H1 (cell line): ENCODE data around the gene SAMD7. TPM values are rescaled to one million over a fixed set of nuclear protein-coding genes. Genes with fewer than 3 reads are reported as not detected.

Experiments
- CTCF ChIA-PET: fragments of 300-600 bp; sonication (Branson Sonifier 250); formaldehyde crosslinking; loops from one replicate; lab custom pipeline; 2021; ENCODE audit not compliant: partially characterized antibody; lab: Charles Lee
- POLR2A ChIA-PET: fragments of 300-600 bp; sonication (Branson Sonifier 250); formaldehyde crosslinking; loops from one replicate; lab custom pipeline; 2021; ENCODE audit warnings: inconsistent platforms; ENCODE audit not compliant: partially characterized antibody; lab: Charles Lee
- DNase-seq, 2 experiments: peaks; one replicate each; pipeline versions ENCODE4 v3.0.0 to v3.0.0-alpha.2; 2010 to 2022; ENCODE audit warnings: low spot score in 2 of 2, low read depth in 1 of 2, mixed read lengths in 1 of 2
- FAIRE-seq: peaks from 2 replicates; lab custom pipeline; 2011; peaks lifted over from hg19 to GRCh38; lab: Jason Lieb, UNC
- H2AFZ ChIP-seq: 2 replicates; pipeline ENCODE4 v1.8.1; 2012; ENCODE audit warnings: low read length, inconsistent platforms
- H2AK5ac ChIP-seq: 2 replicates; pipeline ENCODE4 v1.6.1; 2013; ENCODE audit warnings: low read depth, low read length
- H2BK120ac ChIP-seq: replicated peaks from 2 replicates; pipeline ENCODE3; 2013; ENCODE audit warnings: low read depth, low read length, inconsistent platforms
- H2BK12ac ChIP-seq: 2 replicates; pipeline ENCODE4 v1.6.1; 2013; ENCODE audit warnings: low read depth, low read length
- H2BK15ac ChIP-seq: 2 replicates; pipeline ENCODE4 v1.6.1; 2013; ENCODE audit warnings: low read length
- H2BK20ac ChIP-seq: 2 replicates; pipeline ENCODE4 v1.6.1; 2013; ENCODE audit warnings: low read length
- H2BK5ac ChIP-seq: 2 replicates; pipeline ENCODE4 v1.6.1; 2013; ENCODE audit warnings: low read depth, low read length
- H3K14ac ChIP-seq: 2 replicates; pipeline ENCODE4 v1.6.1; 2013; ENCODE audit warnings: inconsistent platforms; ENCODE audit not compliant: insufficient read length
- H3K18ac ChIP-seq: 2 replicates; pipeline ENCODE4 v1.6.1; 2013; ENCODE audit warnings: low read length; ENCODE audit errors: extremely low read depth
- H3K23ac ChIP-seq: 2 replicates; pipeline ENCODE4 v1.6.1; 2013; ENCODE audit warnings: inconsistent platforms; ENCODE audit not compliant: insufficient read length
- H3K23me2 ChIP-seq: 2 replicates; pipeline ENCODE4 v1.6.1; 2013; ENCODE audit warnings: low read depth, low read length
- H3K27ac ChIP-seq: 2 replicates; pipeline ENCODE4 v1.6.1; 2011; ENCODE audit warnings: low read depth, low read length, inconsistent platforms
- H3K27me3 ChIP-seq, 4 experiments: replicated peaks in 1 of 4; 1 replicate in 1 of 4; 2 replicates in 3 of 4; pipeline versions ENCODE4 v1.6.1 to v1.8.1; 2011 to 2013; ENCODE audit warnings: low read length in 3 of 4, mild to moderate bottlenecking in 3 of 4, inconsistent platforms in 2 of 4, mixed read lengths in 2 of 4, moderate library complexity in 1 of 4; ENCODE audit not compliant: control insufficient read depth in 3 of 4, insufficient read depth in 3 of 4; ENCODE audit errors: extremely low read depth in 1 of 4
- H3K36me3 ChIP-seq, 4 experiments: 2 replicates each; pipeline versions ENCODE4 v1.6.1 to v1.8.1; 2011 to 2013; ENCODE audit warnings: mild to moderate bottlenecking in 4 of 4, low read length in 3 of 4, moderate library complexity in 2 of 4, control low read depth in 1 of 4, inconsistent platforms in 1 of 4; ENCODE audit not compliant: insufficient read depth in 4 of 4, control insufficient read depth in 2 of 4
- H3K4ac ChIP-seq: replicated peaks from 2 replicates; pipeline ENCODE3; 2013; ENCODE audit warnings: low read length, low read depth, mixed read lengths, inconsistent platforms; ENCODE audit not compliant: insufficient read length
- H3K4me1 ChIP-seq, 4 experiments: replicated peaks in 1 of 4; 1 replicate in 1 of 4; 2 replicates in 3 of 4; pipeline versions ENCODE4 v1.6.1 to v1.8.1; 2011 to 2013; ENCODE audit warnings: low read length in 3 of 4, inconsistent platforms in 2 of 4, mixed read lengths in 1 of 4; ENCODE audit not compliant: insufficient read depth in 4 of 4, control insufficient read depth in 3 of 4
- H3K4me2 ChIP-seq, 2 experiments: 2 replicates each; pipeline versions ENCODE4 v1.6.1 to v1.8.1; 2011 to 2013; ENCODE audit warnings: low read depth in 2 of 2, low read length in 2 of 2, control low read depth in 1 of 2, inconsistent platforms in 1 of 2, mild to moderate bottlenecking in 1 of 2; ENCODE audit not compliant: insufficient read depth in 1 of 2
- H3K4me3 ChIP-seq, 4 experiments: fragments of 200-600, 300-600 bp in 1 of 4; sonication (generic), shearing (Covaris generic), sonication (Bioruptor Twin) in 1 of 4; 2 replicates each; pipeline versions ENCODE4 v1.5.1 to v1.8.1; 2011 to 2016; ENCODE audit warnings: low read length in 4 of 4, low read depth in 3 of 4, control low read depth in 2 of 4, inconsistent platforms in 2 of 4, mild to moderate bottlenecking in 2 of 4, mixed read lengths in 1 of 4, moderate library complexity in 1 of 4; ENCODE audit not compliant: insufficient read depth in 2 of 4; ENCODE audit errors: extremely low read depth in 1 of 4
- H3K56ac ChIP-seq: replicated peaks from 2 replicates; pipeline ENCODE3; 2013; ENCODE audit warnings: low read depth, mild to moderate bottlenecking, mixed read lengths, low read length, inconsistent platforms; ENCODE audit not compliant: insufficient read length
- H3K79me1 ChIP-seq: 2 replicates; pipeline ENCODE4 v1.6.1; 2013; ENCODE audit warnings: low read depth, low read length, control low read depth
- H3K79me2 ChIP-seq, 2 experiments: 2 replicates each; pipeline versions ENCODE4 v1.6.1 to v1.8.1; 2012 to 2013; ENCODE audit warnings: low read length in 2 of 2, mild to moderate bottlenecking in 2 of 2, inconsistent platforms in 1 of 2; ENCODE audit not compliant: insufficient read depth in 2 of 2, control insufficient read depth in 1 of 2
- H3K9ac ChIP-seq, 4 experiments: replicated peaks in 1 of 4; 1 replicate in 1 of 4; 2 replicates in 3 of 4; pipeline versions ENCODE4 v1.6.1 to v1.8.1; 2011 to 2013; ENCODE audit warnings: low read depth in 3 of 4, low read length in 3 of 4, control low read depth in 2 of 4, mild to moderate bottlenecking in 2 of 4, moderate library complexity in 2 of 4, inconsistent platforms in 1 of 4; ENCODE audit errors: extremely low read depth in 1 of 4
- H3K9me3 ChIP-seq, 2 experiments: 2 replicates each; pipeline versions ENCODE4 v1.6.1 to v1.8.1; 2012 to 2013; ENCODE audit warnings: mild to moderate bottlenecking in 2 of 2, moderate library complexity in 2 of 2, control low read depth in 1 of 2, inconsistent platforms in 1 of 2, low read depth in 1 of 2, low read length in 1 of 2, mixed read lengths in 1 of 2; ENCODE audit not compliant: insufficient read depth in 2 of 2
- H4K20me1 ChIP-seq, 2 experiments: replicated peaks in 1 of 2; 2 replicates each; pipeline versions ENCODE3 to v1.8.1; 2011 to 2013; ENCODE audit warnings: inconsistent platforms in 2 of 2, low read length in 2 of 2, mild to moderate bottlenecking in 1 of 2; ENCODE audit not compliant: insufficient read depth in 2 of 2, control insufficient read depth in 1 of 2
- H4K5ac ChIP-seq: 2 replicates; pipeline ENCODE4 v1.6.1; 2013; ENCODE audit warnings: low read length, low read depth, mixed read lengths, inconsistent platforms; ENCODE audit not compliant: insufficient read length
- H4K8ac ChIP-seq: 2 replicates; pipeline ENCODE4 v1.8.0; 2013; ENCODE audit warnings: mild to moderate bottlenecking, moderate library complexity, low read length, inconsistent platforms; ENCODE audit not compliant: insufficient read depth; ENCODE audit errors: extremely low read depth
- H4K91ac ChIP-seq: replicated peaks from 2 replicates; pipeline ENCODE3; 2013; ENCODE audit warnings: low read length, mixed read lengths, inconsistent platforms; ENCODE audit not compliant: insufficient read length
- BACH1 ChIP-seq: IDR thresholded peaks from 2 replicates; pipeline ENCODE4 v1.6.1; 2012; ENCODE audit warnings: low read length, improper control_type of control experiment
- BRCA1 ChIP-seq: IDR thresholded peaks from 2 replicates; pipeline ENCODE4 v1.6.1; 2012; ENCODE audit warnings: low read depth, low read length, improper control_type of control experiment
- EGR1 ChIP-seq: IDR thresholded peaks from 2 replicates; pipeline ENCODE4 v1.6.1; 2011; ENCODE audit warnings: low read depth, low read length, borderline replicate concordance
- RAD21 ChIP-seq, 2 experiments: IDR thresholded peaks in 1 of 2; conservative IDR thresholded peaks in 1 of 2; 2 replicates each; pipeline ENCODE4 v1.6.1; 2011; ENCODE audit warnings: low read depth in 2 of 2, low read length in 2 of 2, improper control_type of control experiment in 1 of 2, inconsistent platforms in 1 of 2, mild to moderate bottlenecking in 1 of 2, moderate library complexity in 1 of 2
- RXRA ChIP-seq: IDR thresholded peaks from 2 replicates; pipeline ENCODE4 v1.6.1; 2011; ENCODE audit warnings: low read depth, mild to moderate bottlenecking, low read length, moderate library complexity; ENCODE audit not compliant: insufficient read depth
- WGBS, 2 experiments: shearing (Covaris generic) in 1 of 2; methylation state at CpG; one replicate each; pipeline versions ENCODE4 v1.1.6 to v1.1.7; 2013 to 2015; ENCODE audit warnings: low lambda C conversion rate in 2 of 2, mixed read lengths in 2 of 2, inconsistent platforms in 1 of 2, low coverage in 1 of 2, missing lambda C conversion rate in 1 of 2; ENCODE audit not compliant: insufficient replicate concordance in 2 of 2, insufficient coverage in 1 of 2, insufficient read length in 1 of 2; ENCODE audit errors: extremely low coverage in 1 of 2, missing lambda C conversion rate in 1 of 2; 5-methylcytosine and 5-hydroxymethylcytosine counted together
- polyA plus RNA-seq, 7 experiments: library from polyadenylated mRNA; depleted of rRNA in 3 of 7; stranded (reverse) in 5 of 7; unstranded in 2 of 7; fragments of >200 nt in 5 of 7; fragments of 200-250 nt in 2 of 7; gene quantifications; 1 replicate in 5 of 7; 2 replicates in 1 of 7; 4 replicates in 1 of 7; pipeline versions ENCODE4 v1.2.1 to v1.2.3, GENCODE V29; 2011 to 2013; ENCODE audit warnings: missing spikeins in 2 of 7, mixed read lengths in 2 of 7
- total RNA-seq: library from RNA; stranded (reverse); fragmentation: NEBNext Ultra II Directional; extraction: Animal tissue kit (Norgen Biotek cat#: 25700); gene quantifications from 2 replicates; pipeline ENCODE4 v1.2.1, GENCODE V29; 2021

The SAMD7 gene
- total and polyA plus RNA-seq, 2 of the 8 experiments (the other 6 are each of a cell fraction or from before 2014, with no cell fraction given): not detected

- no peak overlapping the region for H2BK20ac ChIP-seq
- no peak overlapping the region for H4K8ac ChIP-seq
- H3K4me1 ChIP-seq: no peaks in the 10 kb centered on the region
- H3K9me3 ChIP-seq: no peaks in the 10 kb centered on the region
- 65% methylated on average over 8 of the region's 8 CpGs; no CpG with 5 or more reads in 1 of the 2 experiments for WGBS, 2 experiments
- DNase-seq (no peak), FAIRE-seq (no peak)
- H3K27ac ChIP-seq: no peak overlapping the region
- no peak overlapping the region for H2BK15ac ChIP-seq
- ChIA-PET CTCF (interaction anchor here (1.6 kb wide), 1 partner anchor 16 kb away, joined by 3 read pairs; no protein-coding TSS in a partner anchor), POLR2A (no interaction called here)
- no peaks in the 10 kb centered on the region for H3K23me2 ChIP-seq
- H2BK120ac ChIP-seq: no peak overlapping the region
- H3K27me3 ChIP-seq: no peaks in the 10 kb centered on the region
- H2BK12ac ChIP-seq: no peak overlapping the region
- no peak overlapping the region for H3K9ac ChIP-seq
- H4K5ac ChIP-seq: no peak overlapping the region
- no peak overlapping the region for H4K91ac ChIP-seq
- no peaks in the 10 kb centered on the region for H3K79me2 ChIP-seq
- H3K18ac ChIP-seq: no peak overlapping the region
- no peak overlapping the region for H3K14ac ChIP-seq
- H3K56ac ChIP-seq: no peak overlapping the region
- no peak overlapping the region for H3K4me3 ChIP-seq
- no peak overlapping the region for H2BK5ac ChIP-seq
- H3K79me1 ChIP-seq: no peaks in the 10 kb centered on the region
- no peak overlapping the region for H2AK5ac ChIP-seq
- H3K23ac ChIP-seq: no peak overlapping the region
- no peaks in the 10 kb centered on the region for H3K36me3 ChIP-seq
- no peak overlapping the region for H3K4ac ChIP-seq
- H2AFZ ChIP-seq: no peak overlapping the region
- no peaks in the 10 kb centered on the region for H4K20me1 ChIP-seq
- no peak overlapping the region for H3K4me2 ChIP-seq
- TF ChIP-seq RXRA (no peak), BRCA1 (no peak), EGR1 (no peak), BACH1 (no peak), RAD21 (IDR thresholded peaks at IDR 0.05 in 1 of 2, conservative IDR thresholded peaks at IDR 0.05 in 1 of 2; ENCODE audit: low read depth in 2 of 2, low read length in 2 of 2) (no peak)
Measured at GRCh38 chr3:169923189-169923588, 11.8 kb downstream of the SAMD7 start.
